IMR-90 (cell line): ENCODE data around the gene BCL2L13. TPM values are rescaled to one million over a fixed set of nuclear protein-coding genes. Genes with fewer than 3 reads are reported as not detected.

ENCODE experiments used
- ATAC-seq: fragments of 200-7000 bp; cut with Tn5 transposase; 2 replicates; pipeline ENCODE4 v1.9.1; 2020; ENCODE audit warnings: low read depth, mild to moderate bottlenecking, moderate library complexity
- BruUV-seq: library from RNA; stranded (reverse); fragments of 400-500 nt; replicated peaks from 2 replicates; lab custom pipeline; 2021; lab: Mats Ljungman, UMichigan
- CTCF ChIA-PET: fragments of 300-600 bp; formaldehyde crosslinking; extraction: SDS; loops from one replicate; lab custom pipeline; 2021; ENCODE audit warnings: antibody characterized with exemption; lab: Yijun Ruan, JAX
- POLR2A ChIA-PET: fragments of 300-600 bp; sonication (Branson Sonifier 250); formaldehyde crosslinking; loops from one replicate; lab custom pipeline; 2022; ENCODE audit warnings: antibody characterized with exemption; ENCODE audit not compliant: unreplicated experiment; lab: Charles Lee
- DNase-seq: peaks from one replicate; pipeline ENCODE4 v3.0.0; 2013
- H2AFZ ChIP-seq: replicated peaks from 2 replicates; pipeline ENCODE3; 2013; ENCODE audit warnings: low read length, mild to moderate bottlenecking; ENCODE audit not compliant: poor library complexity
- H2AK5ac ChIP-seq: 2 replicates; pipeline ENCODE4 v1.6.1; 2013; ENCODE audit warnings: low read depth, low read length, inconsistent platforms
- H2AK9ac ChIP-seq: replicated peaks from 2 replicates; pipeline ENCODE3; 2013; ENCODE audit warnings: mild to moderate bottlenecking, low read depth, low read length, moderate library complexity; ENCODE audit not compliant: poor library complexity
- H2BK120ac ChIP-seq: 2 replicates; pipeline ENCODE4 v1.6.1; 2013; ENCODE audit warnings: low read depth, low read length, inconsistent platforms
- H2BK15ac ChIP-seq: 3 replicates; pipeline ENCODE4 v1.6.1; 2013; ENCODE audit warnings: low read depth, low read length, inconsistent platforms
- H2BK20ac ChIP-seq: 2 replicates; pipeline ENCODE4 v1.6.1; 2013; ENCODE audit warnings: low read depth, mild to moderate bottlenecking, inconsistent platforms, low read length, moderate library complexity
- H2BK5ac ChIP-seq: 2 replicates; pipeline ENCODE4 v1.6.1; 2013; ENCODE audit warnings: mild to moderate bottlenecking, low read depth, low read length, inconsistent platforms; ENCODE audit not compliant: poor library complexity, severe bottlenecking
- H3K14ac ChIP-seq: replicated peaks from 2 replicates; pipeline ENCODE4 v1.6.1; 2013; ENCODE audit warnings: low read depth, low read length, inconsistent platforms
- H3K18ac ChIP-seq: 2 replicates; pipeline ENCODE4 v1.6.1; 2013; ENCODE audit warnings: low read depth, low read length, control low read depth
- H3K23ac ChIP-seq: 2 replicates; pipeline ENCODE4 v1.6.1; 2013; ENCODE audit warnings: low read depth, low read length, inconsistent platforms
- H3K27ac ChIP-seq: 2 replicates; pipeline ENCODE4 v1.5.1; 2013; ENCODE audit warnings: mild to moderate bottlenecking, control low read depth, low read length; ENCODE audit not compliant: insufficient read depth
- H3K27me3 ChIP-seq: 2 replicates; pipeline ENCODE4 v1.6.1; 2013; ENCODE audit warnings: low read length; ENCODE audit not compliant: control insufficient read depth, insufficient read depth
- H3K36me3 ChIP-seq: 2 replicates; pipeline ENCODE4 v1.6.1; 2013; ENCODE audit warnings: low read length, mixed read lengths; ENCODE audit not compliant: control insufficient read depth, insufficient read depth
- H3K4ac ChIP-seq: 2 replicates; pipeline ENCODE4 v1.6.1; 2013; ENCODE audit warnings: low read depth, low read length, inconsistent platforms
- H3K4me1 ChIP-seq: 2 replicates; pipeline ENCODE4 v1.6.1; 2013; ENCODE audit warnings: low read length, mixed read lengths; ENCODE audit not compliant: control insufficient read depth, insufficient read depth
- H3K4me2 ChIP-seq: 2 replicates; pipeline ENCODE4 v1.6.1; 2013; ENCODE audit warnings: low read depth, mild to moderate bottlenecking, control low read depth, low read length, moderate library complexity
- H3K4me3 ChIP-seq: 2 replicates; pipeline ENCODE4 v1.5.1; 2013; ENCODE audit warnings: low read depth, mild to moderate bottlenecking, control low read depth, low read length, moderate library complexity; ENCODE audit not compliant: insufficient read depth
- H3K56ac ChIP-seq: 2 replicates; pipeline ENCODE4 v1.6.1; 2013; ENCODE audit warnings: low read length, inconsistent platforms; ENCODE audit not compliant: insufficient read depth; ENCODE audit errors: extremely low read depth
- H3K79me1 ChIP-seq, 2 experiments: 2 replicates each; pipeline ENCODE4 v1.6.1; 2013; ENCODE audit warnings: low read length in 2 of 2, inconsistent platforms in 1 of 2, low read depth in 1 of 2
- H3K9ac ChIP-seq: 2 replicates; pipeline ENCODE4 v1.6.1; 2013; ENCODE audit warnings: low read depth, low read length, control low read depth
- H3K9me1 ChIP-seq: 2 replicates; pipeline ENCODE4 v1.6.1; 2013; ENCODE audit warnings: low read length, inconsistent platforms; ENCODE audit not compliant: insufficient read depth
- H3K9me3 ChIP-seq: 2 replicates; pipeline ENCODE4 v1.6.1; 2013; ENCODE audit warnings: low read length; ENCODE audit not compliant: control insufficient read depth, insufficient read depth
- H4K20me1 ChIP-seq: 2 replicates; pipeline ENCODE4 v1.6.1; 2013; ENCODE audit warnings: low read length, inconsistent platforms; ENCODE audit not compliant: insufficient read depth
- H4K5ac ChIP-seq: 2 replicates; pipeline ENCODE4 v1.6.1; 2013; ENCODE audit warnings: mild to moderate bottlenecking, low read depth, low read length, control low read depth
- H4K8ac ChIP-seq, 2 experiments: 2 replicates each; pipeline ENCODE4 v1.6.1; 2013; ENCODE audit warnings: low read depth in 2 of 2, low read length in 2 of 2, control low read depth in 1 of 2, inconsistent platforms in 1 of 2
- H4K91ac ChIP-seq: 2 replicates; pipeline ENCODE4 v1.6.1; 2013; ENCODE audit warnings: low read depth, low read length, inconsistent platforms; ENCODE audit not compliant: insufficient read depth
- CEBPB ChIP-seq: IDR thresholded peaks from 2 replicates; pipeline ENCODE4 v1.6.1; 2012; ENCODE audit warnings: low read depth, low read length, improper control_type of control experiment
- CTCF ChIP-seq: conservative IDR thresholded peaks from 2 replicates; pipeline ENCODE4 v1.5.1; 2012; ENCODE audit warnings: mild to moderate bottlenecking, low read depth, low read length, improper control_type of control experiment
- FOS ChIP-seq: fragments of 150-350 bp; IDR thresholded peaks from 2 replicates; pipeline ENCODE4 v1.6.1; 2016; ENCODE audit warnings: low read depth, low read length
- MAFK ChIP-seq: IDR thresholded peaks from 2 replicates; pipeline ENCODE4 v1.6.1; 2012; ENCODE audit warnings: low read depth, low read length, improper control_type of control experiment
- MXI1 ChIP-seq: IDR thresholded peaks from 2 replicates; pipeline ENCODE4 v1.6.1; 2012; ENCODE audit warnings: low read depth, mild to moderate bottlenecking, low read length, moderate library complexity, borderline replicate concordance
- NFE2L2 ChIP-seq: fragments of 150-350 bp; IDR thresholded peaks from 2 replicates; pipeline ENCODE4 v1.6.1; 2016; ENCODE audit warnings: low read depth, mild to moderate bottlenecking, low read length
- RCOR1 ChIP-seq: IDR thresholded peaks from 2 replicates; pipeline ENCODE4 v1.6.1; 2012; ENCODE audit warnings: mild to moderate bottlenecking, low read length, improper control_type of control experiment; ENCODE audit not compliant: insufficient replicate concordance
- RFX5 ChIP-seq: IDR thresholded peaks from 2 replicates; pipeline ENCODE4 v1.8.0; 2012; ENCODE audit warnings: low read depth, mild to moderate bottlenecking, low read length, moderate library complexity
- WGBS, 2 experiments: methylation state at CpG; one replicate each; pipeline versions ENCODE4 v1.1.5 to v1.1.7; 2013; ENCODE audit warnings: missing lambda C conversion rate in 2 of 2; ENCODE audit not compliant: insufficient read length in 1 of 2; ENCODE audit errors: extremely low coverage in 2 of 2; 5-methylcytosine and 5-hydroxymethylcytosine counted together
- dilution Hi-C: fragments of 300-500 bp; cut with HindIII; formaldehyde crosslinking; loops from one replicate; pipeline ENCODE4 v1.14.3; 2018; ENCODE audit warnings: low sequenced_read_pairs; ENCODE audit not compliant: unreplicated experiment
- in situ Hi-C: fragments of 300-500 bp; cut with MboI; formaldehyde crosslinking; loops from 3 replicates; pipeline ENCODE4 v1.14.3; 2019; ENCODE audit warnings: low sequenced_read_pairs, inconsistent platforms, mixed read lengths
- intact Hi-C: fragments of 100-400 bp; cut with micrococcal nuclease; formaldehyde crosslinking; loops from 2 replicates; pipeline ENCODE4 v1.10.0; 2022
- polyA plus RNA-seq, 3 experiments: library from polyadenylated mRNA; depleted of rRNA; stranded (reverse); fragments of >200 nt; gene quantifications; 2 replicates each; pipeline ENCODE4 v1.2.3, GENCODE V29; 2012; ENCODE audit warnings: low replicate concordance in 1 of 3
- total RNA-seq: library from RNA; depleted of rRNA; stranded (reverse); fragments of >200 nt; gene quantifications from 2 replicates; pipeline ENCODE4 v1.2.3, GENCODE V29; 2012

The BCL2L13 gene
- total and polyA plus RNA-seq, 2 of the 4 experiments (the other 2 are of a cell fraction), result 42.6 to 86.7 TPM

- H2AFZ ChIP-seq, result no peak overlapping the region
- H3K9ac ChIP-seq, result no peak overlapping the region
- TF ChIP-seq NFE2L2 (no peak), MXI1 (no peak), FOS (no peak), CEBPB (no peak), CTCF (no peak), RFX5 (no peak), RCOR1 (no peak), MAFK (no peak)
- H4K20me1 ChIP-seq, result no peaks in the 10 kb centered on the region
- peak overlapping the region; percentile 27; the same call in 1 of the 2 replicates for H2AK5ac ChIP-seq
- no peaks in the 10 kb centered on the region for H3K9me3 ChIP-seq
- no peak overlapping the region for H3K27ac ChIP-seq
- no peak overlapping the region for H2BK5ac ChIP-seq
- H3K4ac ChIP-seq, result no peak overlapping the region
- no peak overlapping the region for H3K23ac ChIP-seq
- DNase-seq (no peak), ATAC-seq (no peak)
- 100% methylated on average over 1 of the region's 6 CpGs; no CpG with 5 or more reads in 1 of the 2 experiments for WGBS, 2 experiments
- H3K4me3 ChIP-seq, result no peak overlapping the region
- no peaks in the 10 kb centered on the region for H3K27me3 ChIP-seq
- H4K5ac ChIP-seq, result no peak overlapping the region
- H2BK20ac ChIP-seq, result no peak overlapping the region
- H4K8ac ChIP-seq, result 0 out of 4 replicates have a peak overlapping the region, but pooled peaks of 1 of the 2 experiments have one; percentile 17
- H3K9me1 ChIP-seq, result peaks cover 5% of the 10 kb centered on the region
- no peak overlapping the region for H3K56ac ChIP-seq
- H4K91ac ChIP-seq, result no peak overlapping the region
- no peak overlapping the region for H2BK120ac ChIP-seq
- peaks cover 18 to 30% of the 10 kb centered on the region in 2 experiments for H3K79me1 ChIP-seq
- dilution Hi-C loops, result no loop called here
- H3K36me3 ChIP-seq, result peaks cover 11% of the 10 kb centered on the region
- ChIA-PET CTCF (no interaction called here), POLR2A (no interaction called here)
- H3K14ac ChIP-seq, result 0 out of 2 replicates have a peak overlapping the region, but pooled peaks have one; percentile 5
- H3K4me1 ChIP-seq, result peaks cover 3% of the 10 kb centered on the region; the same call in 1 of the 2 replicates
- H3K4me2 ChIP-seq, result no peak overlapping the region
- H2AK9ac ChIP-seq, result no peak overlapping the region
- in situ Hi-C loops, result no loop called here
- no TSS peak for BruUV-seq
- no peak overlapping the region for H3K18ac ChIP-seq
- intact Hi-C loops, result no loop called here
- H2BK15ac ChIP-seq, result no peak overlapping the region
Measured at GRCh38 chr22:17694752-17695151, 56.2 kb downstream of the BCL2L13 start.
